Smooth muscle cell (in vitro differentiated cells): Measurements from ENCODE around the gene GPC6. TPM values are rescaled to one million over a fixed set of nuclear protein-coding genes. Genes with fewer than 3 reads are reported as not detected.

Experiments used
- DNase-seq: peaks from one replicate; lab custom pipeline; 2025; ENCODE audit not compliant: unreplicated experiment; lab: John Stamatoyannopoulos, UW
- H2AFZ ChIP-seq: fragments of 200-600 bp; sonication (generic); 2 replicates; pipeline ENCODE4 v1.6.0; 2016; ENCODE audit warnings: antibody characterized with exemption, low read depth, mild to moderate bottlenecking
- H3F3A ChIP-seq: fragments of 200-600 bp; sonication (generic); 2 replicates; pipeline ENCODE4 v1.6.0; 2017; ENCODE audit warnings: antibody characterized with exemption, low read depth
- H3K27ac ChIP-seq: fragments of 200-600 bp; sonication (generic); 2 replicates; pipeline ENCODE4 v1.5.1; 2016; ENCODE audit warnings: low read depth, mild to moderate bottlenecking
- H3K27me3 ChIP-seq: fragments of 200-600 bp; sonication (generic); 2 replicates; pipeline ENCODE4 v1.6.1; 2016; ENCODE audit warnings: low read depth, mild to moderate bottlenecking
- H3K36me3 ChIP-seq: fragments of 200-600 bp; sonication (generic); 2 replicates; pipeline ENCODE4 v1.5.1; 2016; ENCODE audit warnings: low read depth
- H3K4me1 ChIP-seq: fragments of 200-600 bp; sonication (generic); 2 replicates; pipeline ENCODE4 v1.5.1; 2016; ENCODE audit warnings: low read depth
- H3K4me2 ChIP-seq: fragments of 200-600 bp; sonication (generic); 2 replicates; pipeline ENCODE4 v1.6.0; 2016; ENCODE audit warnings: mild to moderate bottlenecking
- H3K4me3 ChIP-seq: fragments of 200-600 bp; sonication (generic); 2 replicates; pipeline ENCODE4 v1.5.1; 2016; ENCODE audit warnings: mild to moderate bottlenecking
- H3K79me2 ChIP-seq: fragments of 200-600 bp; sonication (generic); 2 replicates; pipeline ENCODE4 v1.6.0; 2016; ENCODE audit warnings: low read depth, mild to moderate bottlenecking
- H3K9ac ChIP-seq: fragments of 200-600 bp; sonication (generic); 2 replicates; pipeline ENCODE4 v1.6.0; 2016; ENCODE audit warnings: low read depth
- H3K9me3 ChIP-seq: fragments of 200-600 bp; sonication (generic); replicated peaks from 2 replicates; pipeline ENCODE4 v1.5.1; 2016; ENCODE audit warnings: low read depth
- H4K20me1 ChIP-seq: fragments of 200-600 bp; sonication (generic); 2 replicates; pipeline ENCODE4 v1.6.0; 2016; ENCODE audit warnings: low read depth
- WGBS: methylation state at CpG from one replicate; pipeline ENCODE4 v1.1.7; 2016; ENCODE audit warnings: low lambda C conversion rate; 5-methylcytosine and 5-hydroxymethylcytosine counted together
- polyA plus RNA-seq: library from polyadenylated mRNA; unstranded; fragments of >200 nt; fragmentation: Nextera tagmentation; extraction: Ambion mirVana; gene quantifications from 2 replicates; pipeline ENCODE4 v1.2.1, GENCODE V29; 2016
- total RNA-seq: library from RNA; depleted of rRNA; stranded (reverse); fragments of >200 nt; gene quantifications from 2 replicates; pipeline ENCODE4 v1.2.3, GENCODE V29; 2014
- TF ChIP-seq, protein P1 (sequence below): fragments of 200-600 bp; sonication (generic); IDR thresholded peaks from 2 replicates; pipeline ENCODE4 v1.5.1; 2017; ENCODE audit warnings: borderline replicate concordance, mild to moderate bottlenecking, antibody characterized with exemption; ENCODE audit not compliant: insufficient read depth, poor library complexity, severe bottlenecking

GPC6 gene
- total and polyA plus RNA-seq, 2 experiments from 2014 or later, result 19.7 to 68.5 TPM

GRCh38 chr13:93653776-93654175, 427.2 kb downstream of the GPC6 start:
- Histone ChIP-seq H3K27me3 (no peaks in the 10 kb centered on the region), H4K20me1 (no peaks in the 10 kb centered on the region), H3K9ac (no peak overlapping the region), H3F3A (no peaks in the 10 kb centered on the region), H3K9me3 (peaks cover 9% of the 10 kb centered on the region), H3K4me2 (no peak overlapping the region), H3K4me1 (no peaks in the 10 kb centered on the region), H2AFZ (no peak overlapping the region), H3K36me3 (peaks cover 4% of the 10 kb centered on the region), H3K27ac (no peak overlapping the region), H3K79me2 (no peaks in the 10 kb centered on the region), H3K4me3 (no peak overlapping the region)
- DNase-seq, result no peak
- WGBS, result 97% methylated on average over 3 of the region's 3 CpGs
- TF ChIP-seq, protein P1, sequence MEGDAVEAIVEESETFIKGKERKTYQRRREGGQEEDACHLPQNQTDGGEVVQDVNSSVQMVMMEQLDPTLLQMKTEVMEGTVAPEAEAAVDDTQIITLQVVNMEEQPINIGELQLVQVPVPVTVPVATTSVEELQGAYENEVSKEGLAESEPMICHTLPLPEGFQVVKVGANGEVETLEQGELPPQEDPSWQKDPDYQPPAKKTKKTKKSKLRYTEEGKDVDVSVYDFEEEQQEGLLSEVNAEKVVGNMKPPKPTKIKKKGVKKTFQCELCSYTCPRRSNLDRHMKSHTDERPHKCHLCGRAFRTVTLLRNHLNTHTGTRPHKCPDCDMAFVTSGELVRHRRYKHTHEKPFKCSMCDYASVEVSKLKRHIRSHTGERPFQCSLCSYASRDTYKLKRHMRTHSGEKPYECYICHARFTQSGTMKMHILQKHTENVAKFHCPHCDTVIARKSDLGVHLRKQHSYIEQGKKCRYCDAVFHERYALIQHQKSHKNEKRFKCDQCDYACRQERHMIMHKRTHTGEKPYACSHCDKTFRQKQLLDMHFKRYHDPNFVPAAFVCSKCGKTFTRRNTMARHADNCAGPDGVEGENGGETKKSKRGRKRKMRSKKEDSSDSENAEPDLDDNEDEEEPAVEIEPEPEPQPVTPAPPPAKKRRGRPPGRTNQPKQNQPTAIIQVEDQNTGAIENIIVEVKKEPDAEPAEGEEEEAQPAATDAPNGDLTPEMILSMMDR, result no peak

DNA sequence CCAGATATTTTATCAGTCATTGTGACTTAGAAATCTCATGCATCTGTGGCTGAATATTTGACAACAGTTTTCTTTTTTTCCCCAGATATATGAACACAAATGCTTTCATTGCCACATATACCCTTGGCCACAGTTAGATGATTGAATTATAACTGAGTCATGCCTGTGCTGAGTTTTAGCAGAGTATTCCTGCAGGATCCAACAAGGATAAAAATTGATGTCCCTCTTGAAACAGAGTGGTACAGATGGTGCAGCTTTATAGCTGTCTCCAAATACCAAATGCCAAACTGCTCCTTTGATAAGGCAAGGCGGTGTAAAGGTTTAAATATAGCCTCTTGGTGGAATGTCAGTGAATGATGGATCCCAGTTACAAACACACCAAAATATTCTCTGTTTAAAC, 428.5 kb downstream of the GPC6 start:
- TF ChIP-seq, protein P1, result no peak
- Histone ChIP-seq H3K36me3 (peaks cover 10% of the 10 kb centered on the region), H3K9me3 (peaks cover 9% of the 10 kb centered on the region), H3K27me3 (no peaks in the 10 kb centered on the region), H3K9ac (no peak overlapping the region), H3F3A (no peaks in the 10 kb centered on the region), H3K79me2 (no peaks in the 10 kb centered on the region), H2AFZ (no peak overlapping the region), H4K20me1 (no peaks in the 10 kb centered on the region), H3K4me3 (no peak overlapping the region), H3K27ac (no peak overlapping the region), H3K4me1 (no peaks in the 10 kb centered on the region), H3K4me2 (no peak overlapping the region)
- 39% methylated on average over 1 of the region's 1 CpG for WGBS
- no peak for DNase-seq

- Histone ChIP-seq H3K27me3 (no peaks in the 10 kb centered on the region), H3F3A (no peaks in the 10 kb centered on the region), H3K4me3 (no peak overlapping the region), H3K4me2 (no peak overlapping the region), H3K79me2 (no peaks in the 10 kb centered on the region), H3K4me1 (no peaks in the 10 kb centered on the region), H3K9me3 (peaks cover 9% of the 10 kb centered on the region), H2AFZ (no peak overlapping the region), H3K9ac (no peak overlapping the region), H4K20me1 (no peaks in the 10 kb centered on the region), H3K36me3 (peaks cover 10% of the 10 kb centered on the region), H3K27ac (no peak overlapping the region)
- TF ChIP-seq, protein P1, result no peak
- no peak for DNase-seq
Measured at GRCh38 chr13:93660391-93661063, 433.9 kb downstream of the GPC6 start.

GRCh38 chr13:93670866-93671265, 444.3 kb downstream of the GPC6 start:
- TF ChIP-seq, protein P1, result no peak

More at GRCh38 chr13:93670866-93671265, 444.3 kb downstream of the GPC6 start:
- H3K27ac ChIP-seq, result no peak overlapping the region
- no peaks in the 10 kb centered on the region for H3K4me1 ChIP-seq
- H3K9ac ChIP-seq, result no peak overlapping the region
- no peaks in the 10 kb centered on the region for H3F3A ChIP-seq
- no peaks in the 10 kb centered on the region for H3K36me3 ChIP-seq
- H3K9me3 ChIP-seq, result no peaks in the 10 kb centered on the region
- H3K27me3 ChIP-seq, result no peaks in the 10 kb centered on the region
- H3K4me2 ChIP-seq, result no peak overlapping the region
- no peak overlapping the region for H2AFZ ChIP-seq
- H3K4me3 ChIP-seq, result no peak overlapping the region
- no peaks in the 10 kb centered on the region for H4K20me1 ChIP-seq
- WGBS, result 95% methylated on average over 2 of the region's 2 CpGs
- H3K79me2 ChIP-seq, result peaks cover 3% of the 10 kb centered on the region
- DNase-seq, result no peak
